H1 (cell line): Measurements from ENCODE around the gene DHRS7B. TPM values are rescaled to one million over a fixed set of nuclear protein-coding genes. Genes with fewer than 3 reads are reported as not detected.

ENCODE experiments used
- CTCF ChIA-PET: fragments of 300-600 bp; sonication (Branson Sonifier 250); formaldehyde crosslinking; loops from one replicate; lab custom pipeline; 2021; ENCODE audit not compliant: partially characterized antibody; lab: Charles Lee
- POLR2A ChIA-PET: fragments of 300-600 bp; sonication (Branson Sonifier 250); formaldehyde crosslinking; loops from one replicate; lab custom pipeline; 2021; ENCODE audit warnings: inconsistent platforms; ENCODE audit not compliant: partially characterized antibody; lab: Charles Lee
- DNase-seq, 2 experiments: peaks; one replicate each; pipeline versions ENCODE4 v3.0.0 to v3.0.0-alpha.2; 2010 to 2022; ENCODE audit warnings: low spot score in 2 of 2, low read depth in 1 of 2, mixed read lengths in 1 of 2
- FAIRE-seq: peaks from 2 replicates; lab custom pipeline; 2011; peaks lifted over from hg19 to GRCh38; lab: Jason Lieb, UNC
- H2AFZ ChIP-seq: 2 replicates; pipeline ENCODE4 v1.8.1; 2012; ENCODE audit warnings: low read length, inconsistent platforms
- H2AK5ac ChIP-seq: 2 replicates; pipeline ENCODE4 v1.6.1; 2013; ENCODE audit warnings: low read depth, low read length
- H2BK120ac ChIP-seq: replicated peaks from 2 replicates; pipeline ENCODE3; 2013; ENCODE audit warnings: low read depth, low read length, inconsistent platforms
- H2BK12ac ChIP-seq: 2 replicates; pipeline ENCODE4 v1.6.1; 2013; ENCODE audit warnings: low read depth, low read length
- H2BK15ac ChIP-seq: 2 replicates; pipeline ENCODE4 v1.6.1; 2013; ENCODE audit warnings: low read length
- H2BK20ac ChIP-seq: 2 replicates; pipeline ENCODE4 v1.6.1; 2013; ENCODE audit warnings: low read length
- H2BK5ac ChIP-seq: 2 replicates; pipeline ENCODE4 v1.6.1; 2013; ENCODE audit warnings: low read depth, low read length
- H3K14ac ChIP-seq: 2 replicates; pipeline ENCODE4 v1.6.1; 2013; ENCODE audit warnings: inconsistent platforms; ENCODE audit not compliant: insufficient read length
- H3K18ac ChIP-seq: 2 replicates; pipeline ENCODE4 v1.6.1; 2013; ENCODE audit warnings: low read length; ENCODE audit errors: extremely low read depth
- H3K23ac ChIP-seq: 2 replicates; pipeline ENCODE4 v1.6.1; 2013; ENCODE audit warnings: inconsistent platforms; ENCODE audit not compliant: insufficient read length
- H3K23me2 ChIP-seq: 2 replicates; pipeline ENCODE4 v1.6.1; 2013; ENCODE audit warnings: low read depth, low read length
- H3K27ac ChIP-seq: 2 replicates; pipeline ENCODE4 v1.6.1; 2011; ENCODE audit warnings: low read depth, low read length, inconsistent platforms
- H3K27me3 ChIP-seq, 4 experiments: replicated peaks in 1 of 4; 1 replicate in 1 of 4; 2 replicates in 3 of 4; pipeline versions ENCODE4 v1.6.1 to v1.8.1; 2011 to 2013; ENCODE audit warnings: low read length in 3 of 4, mild to moderate bottlenecking in 3 of 4, inconsistent platforms in 2 of 4, mixed read lengths in 2 of 4, moderate library complexity in 1 of 4; ENCODE audit not compliant: control insufficient read depth in 3 of 4, insufficient read depth in 3 of 4; ENCODE audit errors: extremely low read depth in 1 of 4
- H3K36me3 ChIP-seq, 4 experiments: 2 replicates each; pipeline versions ENCODE4 v1.6.1 to v1.8.1; 2011 to 2013; ENCODE audit warnings: mild to moderate bottlenecking in 4 of 4, low read length in 3 of 4, moderate library complexity in 2 of 4, control low read depth in 1 of 4, inconsistent platforms in 1 of 4; ENCODE audit not compliant: insufficient read depth in 4 of 4, control insufficient read depth in 2 of 4
- H3K4ac ChIP-seq: replicated peaks from 2 replicates; pipeline ENCODE3; 2013; ENCODE audit warnings: low read length, low read depth, mixed read lengths, inconsistent platforms; ENCODE audit not compliant: insufficient read length
- H3K4me1 ChIP-seq, 4 experiments: replicated peaks in 1 of 4; 1 replicate in 1 of 4; 2 replicates in 3 of 4; pipeline versions ENCODE4 v1.6.1 to v1.8.1; 2011 to 2013; ENCODE audit warnings: low read length in 3 of 4, inconsistent platforms in 2 of 4, mixed read lengths in 1 of 4; ENCODE audit not compliant: insufficient read depth in 4 of 4, control insufficient read depth in 3 of 4
- H3K4me2 ChIP-seq, 2 experiments: 2 replicates each; pipeline versions ENCODE4 v1.6.1 to v1.8.1; 2011 to 2013; ENCODE audit warnings: low read depth in 2 of 2, low read length in 2 of 2, control low read depth in 1 of 2, inconsistent platforms in 1 of 2, mild to moderate bottlenecking in 1 of 2; ENCODE audit not compliant: insufficient read depth in 1 of 2
- H3K4me3 ChIP-seq, 4 experiments: fragments of 200-600, 300-600 bp in 1 of 4; sonication (generic), shearing (Covaris generic), sonication (Bioruptor Twin) in 1 of 4; 2 replicates each; pipeline versions ENCODE4 v1.5.1 to v1.8.1; 2011 to 2016; ENCODE audit warnings: low read length in 4 of 4, low read depth in 3 of 4, control low read depth in 2 of 4, inconsistent platforms in 2 of 4, mild to moderate bottlenecking in 2 of 4, mixed read lengths in 1 of 4, moderate library complexity in 1 of 4; ENCODE audit not compliant: insufficient read depth in 2 of 4; ENCODE audit errors: extremely low read depth in 1 of 4
- H3K56ac ChIP-seq: replicated peaks from 2 replicates; pipeline ENCODE3; 2013; ENCODE audit warnings: low read depth, mild to moderate bottlenecking, mixed read lengths, low read length, inconsistent platforms; ENCODE audit not compliant: insufficient read length
- H3K79me1 ChIP-seq: 2 replicates; pipeline ENCODE4 v1.6.1; 2013; ENCODE audit warnings: low read depth, low read length, control low read depth
- H3K79me2 ChIP-seq, 2 experiments: 2 replicates each; pipeline versions ENCODE4 v1.6.1 to v1.8.1; 2012 to 2013; ENCODE audit warnings: low read length in 2 of 2, mild to moderate bottlenecking in 2 of 2, inconsistent platforms in 1 of 2; ENCODE audit not compliant: insufficient read depth in 2 of 2, control insufficient read depth in 1 of 2
- H3K9ac ChIP-seq, 4 experiments: replicated peaks in 1 of 4; 1 replicate in 1 of 4; 2 replicates in 3 of 4; pipeline versions ENCODE4 v1.6.1 to v1.8.1; 2011 to 2013; ENCODE audit warnings: low read depth in 3 of 4, low read length in 3 of 4, control low read depth in 2 of 4, mild to moderate bottlenecking in 2 of 4, moderate library complexity in 2 of 4, inconsistent platforms in 1 of 4; ENCODE audit errors: extremely low read depth in 1 of 4
- H3K9me3 ChIP-seq, 2 experiments: 2 replicates each; pipeline versions ENCODE4 v1.6.1 to v1.8.1; 2012 to 2013; ENCODE audit warnings: mild to moderate bottlenecking in 2 of 2, moderate library complexity in 2 of 2, control low read depth in 1 of 2, inconsistent platforms in 1 of 2, low read depth in 1 of 2, low read length in 1 of 2, mixed read lengths in 1 of 2; ENCODE audit not compliant: insufficient read depth in 2 of 2
- H4K20me1 ChIP-seq, 2 experiments: replicated peaks in 1 of 2; 2 replicates each; pipeline versions ENCODE3 to v1.8.1; 2011 to 2013; ENCODE audit warnings: inconsistent platforms in 2 of 2, low read length in 2 of 2, mild to moderate bottlenecking in 1 of 2; ENCODE audit not compliant: insufficient read depth in 2 of 2, control insufficient read depth in 1 of 2
- H4K5ac ChIP-seq: 2 replicates; pipeline ENCODE4 v1.6.1; 2013; ENCODE audit warnings: low read length, low read depth, mixed read lengths, inconsistent platforms; ENCODE audit not compliant: insufficient read length
- H4K8ac ChIP-seq: 2 replicates; pipeline ENCODE4 v1.8.0; 2013; ENCODE audit warnings: mild to moderate bottlenecking, moderate library complexity, low read length, inconsistent platforms; ENCODE audit not compliant: insufficient read depth; ENCODE audit errors: extremely low read depth
- H4K91ac ChIP-seq: replicated peaks from 2 replicates; pipeline ENCODE3; 2013; ENCODE audit warnings: low read length, mixed read lengths, inconsistent platforms; ENCODE audit not compliant: insufficient read length
- CEBPB ChIP-seq: IDR thresholded peaks from 2 replicates; pipeline ENCODE4 v1.6.1; 2012; ENCODE audit warnings: low read depth, low read length
- CTCF ChIP-seq, 3 experiments: IDR thresholded peaks; 1 replicate in 2 of 3; 2 replicates in 1 of 3; pipeline versions ENCODE4 v1.5.1 to v1.6.1; 2011; ENCODE audit warnings: low read length in 3 of 3, mild to moderate bottlenecking in 3 of 3, inconsistent platforms in 2 of 3, low read depth in 1 of 3, moderate library complexity in 1 of 3; ENCODE audit not compliant: insufficient read depth in 1 of 3; ENCODE audit errors: control extremely low read depth in 1 of 3
- GABPA ChIP-seq: IDR thresholded peaks from 2 replicates; pipeline ENCODE4 v1.6.1; 2011; ENCODE audit warnings: mild to moderate bottlenecking, low read length, moderate library complexity, borderline replicate concordance; ENCODE audit not compliant: insufficient read depth
- HDAC6 ChIP-seq: IDR thresholded peaks from one replicate; pipeline ENCODE4 v1.7.1; 2012; ENCODE audit warnings: low read depth, mild to moderate bottlenecking, inconsistent platforms, low read length, moderate library complexity
- NRF1 ChIP-seq: IDR thresholded peaks from 2 replicates; pipeline ENCODE4 v1.6.1; 2011; ENCODE audit warnings: mild to moderate bottlenecking, low read depth, low read length, improper control_type of control experiment
- PHF8 ChIP-seq: fragments of 200-600 bp; sonication (generic); conservative IDR thresholded peaks from 2 replicates; pipeline ENCODE4 v1.7.1; 2012; ENCODE audit warnings: low read depth, mild to moderate bottlenecking, inconsistent platforms, low read length, moderate library complexity
- SAP30 ChIP-seq: fragments of 300-600 bp; sonication (generic); IDR thresholded peaks from 2 replicates; pipeline ENCODE4 v1.7.1; 2012; ENCODE audit warnings: low read length, moderate library complexity, mild to moderate bottlenecking, inconsistent platforms; ENCODE audit not compliant: insufficient read depth, insufficient replicate concordance
- SP4 ChIP-seq: IDR thresholded peaks from 2 replicates; pipeline ENCODE4 v1.6.1; 2012; ENCODE audit warnings: low read length, inconsistent platforms
- SRF ChIP-seq: IDR thresholded peaks from 2 replicates; pipeline ENCODE4 v1.6.1; 2011; ENCODE audit warnings: mild to moderate bottlenecking, low read depth, low read length, moderate library complexity
- USF2 ChIP-seq: IDR thresholded peaks from 2 replicates; pipeline ENCODE4 v1.6.1; 2011; ENCODE audit warnings: low read length, improper control_type of control experiment
- WGBS, 2 experiments: shearing (Covaris generic) in 1 of 2; methylation state at CpG; one replicate each; pipeline versions ENCODE4 v1.1.6 to v1.1.7; 2013 to 2015; ENCODE audit warnings: low lambda C conversion rate in 2 of 2, mixed read lengths in 2 of 2, inconsistent platforms in 1 of 2, low coverage in 1 of 2, missing lambda C conversion rate in 1 of 2; ENCODE audit not compliant: insufficient replicate concordance in 2 of 2, insufficient coverage in 1 of 2, insufficient read length in 1 of 2; ENCODE audit errors: extremely low coverage in 1 of 2, missing lambda C conversion rate in 1 of 2; 5-methylcytosine and 5-hydroxymethylcytosine counted together
- polyA plus RNA-seq, 7 experiments: library from polyadenylated mRNA; depleted of rRNA in 3 of 7; stranded (reverse) in 5 of 7; unstranded in 2 of 7; fragments of >200 nt in 5 of 7; fragments of 200-250 nt in 2 of 7; gene quantifications; 1 replicate in 5 of 7; 2 replicates in 1 of 7; 4 replicates in 1 of 7; pipeline versions ENCODE4 v1.2.1 to v1.2.3, GENCODE V29; 2011 to 2013; ENCODE audit warnings: missing spikeins in 2 of 7, mixed read lengths in 2 of 7
- total RNA-seq: library from RNA; stranded (reverse); fragmentation: NEBNext Ultra II Directional; extraction: Animal tissue kit (Norgen Biotek cat#: 25700); gene quantifications from 2 replicates; pipeline ENCODE4 v1.2.1, GENCODE V29; 2021

Gene DHRS7B
- total and polyA plus RNA-seq, 2 of the 8 experiments (the other 6 are each of a cell fraction or from before 2014, with no cell fraction given), result 11.0 to 27.9 TPM

GRCh38 chr17:21132428-21132827 lies 5.7 kb downstream of the DHRS7B start:
- Histone ChIP-seq H4K5ac (no peak overlapping the region), H2BK120ac (no peak overlapping the region), H3K4me1 (peaks cover 0 to 4% (median 0%) of the 10 kb centered on the region in 4 experiments; a peak in 1 of 7 replicates), H3K79me2 (peaks cover 0 to 28% of the 10 kb centered on the region in 2 experiments; a peak in 2 of 4 replicates), H2AFZ (no peak overlapping the region), H3K14ac (no peak overlapping the region), H3K4ac (no peak overlapping the region), H2BK15ac (no peak overlapping the region), H3K23me2 (peaks cover 4% of the 10 kb centered on the region; the same call in 1 of the 2 replicates), H4K8ac (no peak overlapping the region), H4K91ac (no peak overlapping the region), H3K4me3 (no peak overlapping the region), H3K27me3 (no peaks in the 10 kb centered on the region; a peak in 1 of 7 replicates), H2AK5ac (no peak overlapping the region), H3K9me3 (peaks cover 18 to 19% of the 10 kb centered on the region in 2 experiments), H3K9ac (no peak overlapping the region), H2BK20ac (no peak overlapping the region), H3K23ac (no peak overlapping the region), H3K27ac (no peak overlapping the region), H4K20me1 (no peaks in the 10 kb centered on the region), H3K18ac (no peak overlapping the region), H3K79me1 (peaks cover 2% of the 10 kb centered on the region; the same call in 1 of the 2 replicates), H3K56ac (no peak overlapping the region), H3K4me2 (no peak overlapping the region), H2BK5ac (no peak overlapping the region), H3K36me3 (no peaks in the 10 kb centered on the region; a peak in 1 of 8 replicates), H2BK12ac (no peak overlapping the region)
- POLR2A ChIA-PET, result no interaction called here
- FAIRE-seq (no peak), DNase-seq (no peak)
- 89% methylated on average over 1 of the region's 1 CpG; no CpG with 5 or more reads in 1 of the 2 experiments for WGBS, 2 experiments
- CTCF ChIA-PET, result interaction anchor here (0.7 to 2.1 kb wide), 5 partner anchors 14 to 144 kb away, joined by 3 to 9 read pairs (median 3); no protein-coding TSS in a partner anchor
- TF ChIP-seq SAP30, result no peak
- TF ChIP-seq USF2, result no peak
- no peak for TF ChIP-seq CEBPB
- TF ChIP-seq SP4, result no peak
- no peak for TF ChIP-seq CTCF (IDR thresholded peaks at IDR 0.05; ENCODE audit: control extremely low read depth in 1 of 3, insufficient read depth in 1 of 3, low read depth in 1 of 3, low read length in 3 of 3)
- no peak for TF ChIP-seq HDAC6
- no peak for TF ChIP-seq NRF1
- no peak for TF ChIP-seq SRF
- no peak for TF ChIP-seq GABPA
- TF ChIP-seq PHF8, result no peak
